ENCODE results near the gene PSRC1.

The PSRC1 gene

GRCh38 chr1:109269981-109270622 is 12.8 kb downstream of the PSRC1 start:
- 92% methylated on average over 17 of the region's 17 CpGs for WGBS
- H3K9ac ChIP-seq (ENCODE audit: low read depth, low read length), result no peak overlapping the region
- H3K27me3 ChIP-seq (ENCODE audit: insufficient read depth, low read length), result no peaks in the 10 kb centered on the region
- H3K36me3 ChIP-seq (ENCODE audit: insufficient read depth, low read length), result peaks cover 41% of the 10 kb centered on the region
- no peak overlapping the region for H3K27ac ChIP-seq (ENCODE audit: low read depth, low read length)
- H3K4me1 ChIP-seq (ENCODE audit: insufficient read depth, low read length), result peaks cover 13% of the 10 kb centered on the region
- no peak overlapping the region for H3K4me3 ChIP-seq (ENCODE audit: low read length)
- H3K9me3 ChIP-seq (ENCODE audit: insufficient read depth, low read depth, low read length), result no peaks in the 10 kb centered on the region

GRCh38 chr1:109269212-109269980 is 13.5 kb downstream of the PSRC1 start:
- no peak overlapping the region for H3K9ac ChIP-seq (ENCODE audit: low read depth, low read length)
- peaks cover 6% of the 10 kb centered on the region for H3K4me1 ChIP-seq (ENCODE audit: insufficient read depth, low read length)
- no peaks in the 10 kb centered on the region for H3K27me3 ChIP-seq (ENCODE audit: insufficient read depth, low read length)
- 95% methylated on average over 33 of the region's 33 CpGs for WGBS
- peaks cover 47% of the 10 kb centered on the region for H3K36me3 ChIP-seq (ENCODE audit: insufficient read depth, low read length)
- H3K9me3 ChIP-seq (ENCODE audit: insufficient read depth, low read depth, low read length), result no peaks in the 10 kb centered on the region
- no peak overlapping the region for H3K27ac ChIP-seq (ENCODE audit: low read depth, low read length)
- no peak overlapping the region for H3K4me3 ChIP-seq (ENCODE audit: low read length)

GRCh38 chr1:109268431-109269211 is 14.3 kb downstream of the PSRC1 start:
- Histone ChIP-seq H3K27ac (ENCODE audit: low read depth, low read length) (no peak overlapping the region), H3K27me3 (ENCODE audit: insufficient read depth, low read length) (no peaks in the 10 kb centered on the region), H3K4me1 (ENCODE audit: insufficient read depth, low read length) (no peaks in the 10 kb centered on the region; the same call in 1 of the 2 replicates), H3K9ac (ENCODE audit: low read depth, low read length) (no peak overlapping the region), H3K36me3 (ENCODE audit: insufficient read depth, low read length) (peaks cover 47% of the 10 kb centered on the region), H3K4me3 (ENCODE audit: low read length) (no peak overlapping the region), H3K9me3 (ENCODE audit: insufficient read depth, low read depth, low read length) (no peaks in the 10 kb centered on the region)
- 97% methylated on average over 29 of the region's 29 CpGs for WGBS

DNA sequence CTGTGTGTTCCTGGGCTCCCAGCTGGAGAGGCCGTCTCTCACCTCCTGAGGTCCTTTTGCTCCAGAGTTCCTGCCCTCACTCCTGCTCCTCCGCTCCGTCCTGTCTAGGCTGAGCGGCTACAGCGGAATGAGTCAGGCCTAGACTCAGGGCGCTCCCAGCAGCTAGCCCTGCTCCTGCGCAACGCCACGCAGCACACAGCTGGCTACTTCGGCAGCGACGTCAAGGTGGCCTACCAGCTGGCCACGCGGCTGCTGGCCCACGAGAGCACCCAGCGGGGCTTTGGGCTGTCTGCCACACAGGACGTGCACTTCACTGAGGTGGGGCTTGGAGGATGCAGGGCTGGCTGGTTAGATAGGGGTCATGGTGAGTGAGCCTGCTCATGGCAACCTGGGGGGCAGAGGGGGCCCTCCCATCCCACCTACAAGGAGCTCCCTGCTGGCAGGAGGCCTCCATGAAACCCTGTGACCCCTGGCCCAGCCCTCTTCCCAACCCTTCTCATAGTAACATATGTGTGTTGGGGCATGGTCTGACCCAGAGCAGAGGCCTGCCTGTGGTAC is 15.1 kb downstream of the PSRC1 start:
- Histone ChIP-seq H3K9me3 (ENCODE audit: insufficient read depth, low read depth, low read length) (no peaks in the 10 kb centered on the region), H3K4me3 (ENCODE audit: low read length) (no peak overlapping the region), H3K27me3 (ENCODE audit: insufficient read depth, low read length) (no peaks in the 10 kb centered on the region), H3K36me3 (ENCODE audit: insufficient read depth, low read length) (peaks cover 47% of the 10 kb centered on the region), H3K4me1 (ENCODE audit: insufficient read depth, low read length) (no peaks in the 10 kb centered on the region), H3K27ac (ENCODE audit: low read depth, low read length) (no peak overlapping the region), H3K9ac (ENCODE audit: low read depth, low read length) (no peak overlapping the region)
- WGBS, result 96% methylated on average over 17 of the region's 17 CpGs

- no peak overlapping the region for H3K27ac ChIP-seq (ENCODE audit: low read depth, low read length)
- H3K9ac ChIP-seq (ENCODE audit: low read depth, low read length), result no peak overlapping the region
- peaks cover 49% of the 10 kb centered on the region for H3K36me3 ChIP-seq (ENCODE audit: insufficient read depth, low read length)
- H3K27me3 ChIP-seq (ENCODE audit: insufficient read depth, low read length), result no peaks in the 10 kb centered on the region
- 92% methylated on average over 11 of the region's 11 CpGs for WGBS
- H3K4me3 ChIP-seq (ENCODE audit: low read length), result no peak overlapping the region
- H3K9me3 ChIP-seq (ENCODE audit: insufficient read depth, low read depth, low read length), result no peaks in the 10 kb centered on the region
- no peaks in the 10 kb centered on the region for H3K4me1 ChIP-seq (ENCODE audit: insufficient read depth, low read length)
Measured at GRCh38 chr1:109266965-109267364, 16.0 kb downstream of the PSRC1 start.

DNA sequence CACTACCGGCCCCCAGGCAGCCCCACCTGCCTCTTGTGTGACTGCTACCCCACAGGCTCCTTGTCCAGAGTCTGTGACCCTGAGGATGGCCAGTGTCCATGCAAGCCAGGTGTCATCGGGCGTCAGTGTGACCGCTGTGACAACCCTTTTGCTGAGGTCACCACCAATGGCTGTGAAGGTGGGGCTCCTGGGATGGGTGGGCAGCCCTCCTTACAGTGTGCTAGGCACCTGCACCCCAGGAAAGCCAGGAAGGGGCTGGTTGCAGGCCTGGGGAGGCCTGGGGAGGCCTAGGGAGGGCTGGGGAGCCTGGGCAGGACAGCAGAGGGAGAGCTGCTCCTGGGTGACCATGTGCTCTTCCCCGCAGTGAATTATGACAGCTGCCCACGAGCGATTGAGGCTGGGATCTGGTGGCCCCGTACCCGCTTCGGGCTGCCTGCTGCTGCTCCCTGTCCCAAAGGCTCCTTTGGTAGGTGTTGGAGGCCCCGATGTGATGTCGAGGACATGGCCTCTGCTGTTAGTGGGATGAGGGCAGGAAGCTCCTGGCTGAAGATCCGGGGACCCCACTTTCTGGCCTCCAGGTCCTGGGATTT is 17.1 kb downstream of the PSRC1 start:
- Histone ChIP-seq H3K9me3 (ENCODE audit: insufficient read depth, low read depth, low read length) (no peaks in the 10 kb centered on the region), H3K27me3 (ENCODE audit: insufficient read depth, low read length) (no peaks in the 10 kb centered on the region), H3K9ac (ENCODE audit: low read depth, low read length) (no peak overlapping the region), H3K27ac (ENCODE audit: low read depth, low read length) (no peak overlapping the region), H3K4me1 (ENCODE audit: insufficient read depth, low read length) (no peaks in the 10 kb centered on the region), H3K4me3 (ENCODE audit: low read length) (no peak overlapping the region), H3K36me3 (ENCODE audit: insufficient read depth, low read length) (peaks cover 54% of the 10 kb centered on the region)
- 92% methylated on average over 13 of the region's 13 CpGs for WGBS

DNA sequence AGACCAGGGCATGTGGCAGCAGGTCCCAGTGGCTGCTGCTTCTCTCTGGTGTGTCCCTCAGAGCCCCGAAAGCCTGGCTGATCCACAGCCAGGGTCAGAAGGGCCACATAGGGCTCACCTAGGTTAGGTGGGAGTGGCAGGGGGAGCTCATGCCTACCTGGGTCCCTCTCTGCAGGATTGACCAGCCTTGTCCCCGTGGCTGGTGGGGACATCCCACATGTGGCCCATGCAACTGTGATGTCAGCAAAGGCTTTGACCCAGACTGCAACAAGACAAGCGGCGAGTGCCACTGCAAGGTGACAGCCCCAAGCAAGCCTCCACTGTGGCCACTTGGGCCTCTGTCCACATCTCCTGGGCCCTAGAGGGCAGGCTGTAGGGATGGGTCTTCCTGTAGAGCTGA is 17.9 kb downstream of the PSRC1 start:
- H3K9me3 ChIP-seq (ENCODE audit: insufficient read depth, low read depth, low read length), result no peaks in the 10 kb centered on the region
- H3K4me3 ChIP-seq (ENCODE audit: low read length), result no peak overlapping the region
- no peak overlapping the region for H3K27ac ChIP-seq (ENCODE audit: low read depth, low read length)
- peaks cover 51% of the 10 kb centered on the region for H3K36me3 ChIP-seq (ENCODE audit: insufficient read depth, low read length)
- H3K27me3 ChIP-seq (ENCODE audit: insufficient read depth, low read length), result no peaks in the 10 kb centered on the region
- 91% methylated on average over 4 of the region's 4 CpGs for WGBS
- no peak overlapping the region for H3K9ac ChIP-seq (ENCODE audit: low read depth, low read length)
- H3K4me1 ChIP-seq (ENCODE audit: insufficient read depth, low read length), result peaks cover 6% of the 10 kb centered on the region; the same call in 1 of the 2 replicates

DNA sequence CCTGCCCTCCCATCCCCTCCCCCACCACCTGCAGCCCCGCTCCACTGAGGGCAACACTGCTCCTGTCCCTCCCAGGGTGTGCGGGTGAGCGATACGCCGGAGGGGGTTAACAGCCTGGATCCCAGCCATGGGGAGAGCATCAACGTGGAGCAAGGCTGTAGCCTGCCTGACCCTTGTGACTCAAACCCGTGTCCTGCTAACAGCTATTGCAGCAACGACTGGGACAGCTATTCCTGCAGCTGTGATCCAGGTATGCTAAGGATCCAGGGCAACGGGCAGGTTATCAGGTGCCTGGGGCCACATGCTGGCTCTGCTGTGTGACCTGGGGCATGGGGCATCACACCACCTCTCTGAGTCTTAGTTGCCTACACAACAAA is 18.6 kb downstream of the PSRC1 start:
- WGBS, result 87% methylated on average over 9 of the region's 9 CpGs
- Histone ChIP-seq H3K4me3 (ENCODE audit: low read length) (no peak overlapping the region), H3K9me3 (ENCODE audit: insufficient read depth, low read depth, low read length) (no peaks in the 10 kb centered on the region), H3K27ac (ENCODE audit: low read depth, low read length) (no peak overlapping the region), H3K36me3 (ENCODE audit: insufficient read depth, low read length) (peaks cover 47% of the 10 kb centered on the region), H3K9ac (ENCODE audit: low read depth, low read length) (no peak overlapping the region), H3K27me3 (ENCODE audit: insufficient read depth, low read length) (no peaks in the 10 kb centered on the region), H3K4me1 (ENCODE audit: insufficient read depth, low read length) (peaks cover 11% of the 10 kb centered on the region; the same call in 1 of the 2 replicates)

DNA sequence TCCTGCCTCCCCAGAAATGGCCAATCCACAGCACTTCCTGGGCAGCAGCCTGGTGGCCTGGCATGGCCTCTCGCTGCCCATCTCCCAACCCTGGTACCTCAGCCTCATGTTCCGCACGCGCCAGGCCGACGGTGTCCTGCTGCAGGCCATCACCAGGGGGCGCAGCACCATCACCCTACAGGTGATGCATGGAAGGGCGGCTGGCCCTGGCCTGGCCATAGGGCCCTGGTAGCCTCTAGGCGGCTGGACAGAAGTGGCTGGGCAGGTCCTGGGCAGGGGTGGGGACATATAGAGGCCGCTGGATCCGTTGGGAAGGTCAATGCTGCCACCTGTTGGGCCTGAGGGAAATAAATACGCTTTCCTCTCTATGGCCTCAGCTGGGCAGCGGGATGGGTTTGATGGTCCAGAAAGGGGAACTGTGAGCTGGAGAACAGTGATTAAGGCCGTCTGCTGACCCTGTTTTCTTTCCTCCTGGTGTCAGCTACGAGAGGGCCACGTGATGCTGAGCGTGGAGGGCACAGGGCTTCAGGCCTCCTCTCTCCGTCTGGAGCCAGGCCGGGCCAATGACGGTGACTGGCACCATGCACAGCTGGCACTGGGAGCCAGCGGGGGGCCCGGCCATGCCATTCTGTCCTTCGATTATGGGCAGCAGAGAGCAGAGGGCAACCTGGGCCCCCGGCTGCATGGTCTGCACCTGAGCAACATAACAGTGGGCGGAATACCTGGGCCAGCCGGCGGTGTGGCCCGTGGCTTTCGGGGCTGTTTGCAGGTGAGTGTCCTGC is 19.2 kb downstream of the PSRC1 start:
- H3K4me3 ChIP-seq (ENCODE audit: low read length), result no peak overlapping the region
- no peak overlapping the region for H3K27ac ChIP-seq (ENCODE audit: low read depth, low read length)
- 60% methylated on average over 29 of the region's 29 CpGs for WGBS
- no peaks in the 10 kb centered on the region for H3K27me3 ChIP-seq (ENCODE audit: insufficient read depth, low read length)
- H3K9me3 ChIP-seq (ENCODE audit: insufficient read depth, low read depth, low read length), result no peaks in the 10 kb centered on the region
- peaks cover 48% of the 10 kb centered on the region for H3K36me3 ChIP-seq (ENCODE audit: insufficient read depth, low read length)
- peaks cover 14% of the 10 kb centered on the region; the same call in 1 of the 2 replicates for H3K4me1 ChIP-seq (ENCODE audit: insufficient read depth, low read length)
- H3K9ac ChIP-seq (ENCODE audit: low read depth, low read length), result no peak overlapping the region

DNA sequence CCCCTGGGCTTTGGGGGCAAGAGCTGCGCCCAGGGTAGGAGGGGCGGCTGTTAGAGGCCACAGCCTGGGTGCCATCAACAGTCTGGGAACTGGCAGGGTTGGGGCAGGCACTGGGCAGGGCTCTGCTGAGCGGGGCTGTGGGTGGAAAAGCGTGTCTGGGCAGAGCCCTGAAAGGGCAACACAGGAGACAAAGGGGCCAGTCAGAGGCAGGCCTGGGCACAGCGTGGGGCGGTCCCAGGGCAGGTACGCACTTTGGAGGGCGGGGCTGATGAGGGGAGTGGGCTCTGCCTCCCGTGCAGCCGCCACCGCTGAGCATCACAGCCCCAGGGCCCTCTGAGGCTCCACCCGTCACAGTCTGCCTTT is 19.7 kb downstream of the PSRC1 start:
- H3K36me3 ChIP-seq (ENCODE audit: insufficient read depth, low read length), result peaks cover 42% of the 10 kb centered on the region
- no peaks in the 10 kb centered on the region for H3K9me3 ChIP-seq (ENCODE audit: insufficient read depth, low read depth, low read length)
- 74% methylated on average over 12 of the region's 12 CpGs for WGBS
- H3K27ac ChIP-seq (ENCODE audit: low read depth, low read length), result no peak overlapping the region
- no peak overlapping the region for H3K4me3 ChIP-seq (ENCODE audit: low read length)
- no peaks in the 10 kb centered on the region for H3K27me3 ChIP-seq (ENCODE audit: insufficient read depth, low read length)
- peaks cover 14% of the 10 kb centered on the region; the same call in 1 of the 2 replicates for H3K4me1 ChIP-seq (ENCODE audit: insufficient read depth, low read length)
- H3K9ac ChIP-seq (ENCODE audit: low read depth, low read length), result no peak overlapping the region
